Right lobe of liver (tissue), 6 donors: ENCODE data around the gene FAM229A. TPM values are rescaled to one million over a fixed set of nuclear protein-coding genes. Genes with fewer than 3 reads are reported as not detected.
"Not testable (repeated sequence)": the region's sequence is repeated elsewhere in the genome, so short reads cannot be mapped to it uniquely, and the experiment has no call there.

ENCODE experiments used
- ATAC-seq, 4 donors: fragments of 200-7000 bp; cut with Tn5 transposase; one replicate each; pipeline ENCODE4 v1.9.1; 2020; ENCODE audit warnings: mild to moderate bottlenecking in 4 of 4, moderate library complexity in 4 of 4
- DNase-seq, 3 donors: peaks; one replicate each; pipeline ENCODE4 v3.0.0-alpha.2; 2020
- H3K27ac ChIP-seq, 3 donors: fragments of 200-600 bp; one replicate each; pipeline ENCODE4 v1.8.0; 2022
- H3K27me3 ChIP-seq, 2 donors: fragments of 200-600 bp; one replicate each; pipeline ENCODE4 v1.8.0; 2022
- H3K36me3 ChIP-seq, 4 donors: fragments of 200-600 bp; sonication (generic) in 1 of 4; one replicate each; pipeline versions ENCODE4 v1.5.1 to v1.8.0; 2017 to 2022; ENCODE audit warnings: control low read depth in 1 of 4
- H3K4me1 ChIP-seq, 4 donors: fragments of 200-600 bp; sonication (generic) in 1 of 4; one replicate each; pipeline versions ENCODE4 v1.5.1 to v1.8.0; 2017 to 2022; ENCODE audit warnings: control low read depth in 1 of 4
- H3K4me3 ChIP-seq, 3 donors: fragments of 200-600 bp; one replicate each; pipeline ENCODE4 v1.8.0; 2022
- H3K9me3 ChIP-seq, 4 donors: fragments of 200-600 bp; sonication (generic) in 1 of 4; one replicate each; pipeline versions ENCODE4 v1.5.1 to v1.8.0; 2017 to 2022; ENCODE audit warnings: control low read depth in 1 of 4
- CTCF ChIP-seq, 4 donors: fragments of 200-600 bp in 3 of 4; fragments of 450-650 bp in 1 of 4; IDR thresholded peaks; one replicate each; pipeline versions ENCODE4 v1.5.1 to v1.8.0; 2016 to 2022; ENCODE audit warnings: antibody characterized with exemption in 4 of 4, mild to moderate bottlenecking in 2 of 4
- POLR2A ChIP-seq: fragments of 450-650 bp; IDR thresholded peaks from one replicate; pipeline ENCODE4 v1.6.1; 2017; ENCODE audit warnings: antibody characterized with exemption, mild to moderate bottlenecking
- WGBS: methylation state at CpG from one replicate; pipeline ENCODE4 v1.1.6; 2018; ENCODE audit warnings: low coverage, low lambda C conversion rate; ENCODE audit not compliant: insufficient coverage; ENCODE audit errors: missing lambda C conversion rate; 5-methylcytosine and 5-hydroxymethylcytosine counted together
- intact Hi-C, 2 donors: fragments of 100-400 bp; cut with DNase I; formaldehyde crosslinking; loops; one replicate each; pipeline versions ENCODE4 v1.11.2 to v1.14.1; 2022
- total RNA-seq, 6 experiments: library from RNA; depleted of rRNA in 2 of 6; stranded (reverse); fragments of >200 nt in 2 of 6; fragmentation: NEBNext Ultra II Directional in 3 of 6; extraction: Animal tissue kit (Norgen Biotek cat#: 25700) in 3 of 6; gene quantifications; one replicate each; pipeline versions ENCODE4 v1.1.0 to v1.2.4, GENCODE V29; 2016 to 2023
- donor health status: DM: no; HTN: yes; CAD: no.
- donor health status: DM: no; HTN: no; CAD: no.
- donor health status: DM: no; HTN: no; CAD: no.
- donor health status: DM: no; HTN: yes; CAD: no.
- donor health status: DM: no; HTN: yes; CAD: no.

Gene FAM229A
- total RNA-seq, 6 experiments from 2014 or later, result 1.3 to 7.8 (median 5.3) TPM

GRCh38 chr1:32404946-32405345 is 42.7 kb upstream of the FAM229A start:
- Histone ChIP-seq H3K4me1 (peaks cover 0 to 25% (median 0%) of the 10 kb centered on the region in 4 donors), H3K4me3 (no peak overlapping the region), H3K27ac (no peak overlapping the region), H3K9me3 (no peaks in the 10 kb centered on the region), H3K27me3 (no peaks in the 10 kb centered on the region), H3K36me3 (no peaks in the 10 kb centered on the region)
- 33% methylated on average over 2 of the region's 2 CpGs for WGBS
- intact Hi-C loops, result no loop called here
- no peak for ATAC-seq
- DNase-seq, result no peak
- TF ChIP-seq CTCF (IDR thresholded peaks at IDR 0.05), result no peak
- TF ChIP-seq POLR2A, result no peak

GRCh38 chr1:32400876-32401631 is 38.8 kb upstream of the FAM229A start:
- Histone ChIP-seq H3K4me1 (peaks cover 0 to 11% (median 0%) of the 10 kb centered on the region in 4 donors), H3K27ac (no peak overlapping the region), H3K9me3 (no peaks in the 10 kb centered on the region), H3K36me3 (no peaks in the 10 kb centered on the region), H3K4me3 (no peak overlapping the region), H3K27me3 (no peaks in the 10 kb centered on the region)
- DNase-seq (peak; percentile 82 to 85 (median 84)), ATAC-seq (peak; percentile 97 to 99 (median 99))
- WGBS, result 51% methylated on average over 7 of the region's 13 CpGs
- intact Hi-C loops, result no loop called here
- no peak for TF ChIP-seq POLR2A
- TF ChIP-seq CTCF (IDR thresholded peaks at IDR 0.05), result peak; percentile 84 to 91 (median 88)

- Histone ChIP-seq H3K27me3 (no peaks in the 10 kb centered on the region), H3K36me3 (no peaks in the 10 kb centered on the region), H3K9me3 (no peaks in the 10 kb centered on the region), H3K4me3 (no peak overlapping the region), H3K4me1 (peaks cover 0 to 12% (median 0%) of the 10 kb centered on the region in 4 donors), H3K27ac (no peak overlapping the region)
- TF ChIP-seq POLR2A (no peak), CTCF (IDR thresholded peaks at IDR 0.05) (no peak)
- ATAC-seq (no peak), DNase-seq (no peak)
- WGBS, result 65% methylated on average over 4 of the region's 4 CpGs
- intact Hi-C loops, result no loop called here
These were observed 37.6 kb upstream of the FAM229A start for GRCh38 chr1:32399843-32400242.

GRCh38 chr1:32398401-32398800 is 36.1 kb upstream of the FAM229A start:
- Histone ChIP-seq H3K27me3 (no peaks in the 10 kb centered on the region), H3K27ac (no peak overlapping the region), H3K4me1 (peaks cover 0 to 14% (median under 1%) of the 10 kb centered on the region in 4 donors), H3K9me3 (no peaks in the 10 kb centered on the region), H3K36me3 (no peaks in the 10 kb centered on the region), H3K4me3 (no peak overlapping the region)
- 59% methylated on average over 2 of the region's 2 CpGs for WGBS
- TF ChIP-seq POLR2A, result no peak
- TF ChIP-seq CTCF (IDR thresholded peaks at IDR 0.05), result no peak
- intact Hi-C loops, result no loop called here
- DNase-seq (no peak), ATAC-seq (no peak)

GRCh38 chr1:32396524-32396923 is 34.2 kb upstream of the FAM229A start:
- ATAC-seq, H3K4me3 ChIP-seq, H3K36me3 ChIP-seq, intact Hi-C loops, H3K9me3 ChIP-seq, H3K27ac ChIP-seq, DNase-seq, H3K27me3 ChIP-seq: not testable (repeated sequence)
- 94% methylated on average over 4 of the region's 5 CpGs for WGBS
- H3K4me1 ChIP-seq, result peaks cover 0 to 26% (median 5%) of the 10 kb centered on the region in 4 donors
